Lower leg skin (tissue), 3 donors: Measurements from ENCODE around the gene RBFOX2.

Experiments
- CTCF ChIP-seq, 3 donors: fragments of 450-650 bp; IDR thresholded peaks; one replicate each; pipeline ENCODE4 v1.5.1; 2016; ENCODE audit warnings: antibody characterized with exemption in 3 of 3, mild to moderate bottlenecking in 3 of 3, moderate library complexity in 2 of 3
- POLR2A ChIP-seq, 2 donors: fragments of 450-650 bp; IDR thresholded peaks; one replicate each; pipeline ENCODE4 v1.6.1; 2016 to 2017; ENCODE audit warnings: antibody characterized with exemption in 2 of 2, mild to moderate bottlenecking in 1 of 2, moderate library complexity in 1 of 2

- TF ChIP-seq CTCF (IDR thresholded peaks at IDR 0.05): no peak
- no peak for TF ChIP-seq POLR2A (IDR thresholded peaks at IDR 0.05)
These were observed 323.5 kb downstream of the RBFOX2 start for GRCh38 chr22:35705141-35705540.
